Keratinocyte (primary cell): ENCODE measurements around the gene CCDC186.

ENCODE experiments used
- EZH2 ChIP-seq: IDR thresholded peaks from one replicate; pipeline ENCODE4 v1.6.1; 2012; ENCODE audit warnings: inconsistent platforms, mild to moderate bottlenecking, low read length, moderate library complexity
- TF ChIP-seq, protein P1 (sequence below), 3 experiments: IDR thresholded peaks in 1 of 3; conservative IDR thresholded peaks in 1 of 3; optimal IDR thresholded peaks in 1 of 3; 2 replicates in 2 of 3; 3 replicates in 1 of 3; pipeline versions ENCODE3 to v1.5.1; 2011; ENCODE audit warnings: low read length in 3 of 3, mild to moderate bottlenecking in 3 of 3, moderate library complexity in 2 of 3, control low read depth in 1 of 3, inconsistent platforms in 1 of 3; ENCODE audit not compliant: insufficient read depth in 2 of 3; ENCODE audit errors: extremely low read depth in 1 of 3

DNA sequence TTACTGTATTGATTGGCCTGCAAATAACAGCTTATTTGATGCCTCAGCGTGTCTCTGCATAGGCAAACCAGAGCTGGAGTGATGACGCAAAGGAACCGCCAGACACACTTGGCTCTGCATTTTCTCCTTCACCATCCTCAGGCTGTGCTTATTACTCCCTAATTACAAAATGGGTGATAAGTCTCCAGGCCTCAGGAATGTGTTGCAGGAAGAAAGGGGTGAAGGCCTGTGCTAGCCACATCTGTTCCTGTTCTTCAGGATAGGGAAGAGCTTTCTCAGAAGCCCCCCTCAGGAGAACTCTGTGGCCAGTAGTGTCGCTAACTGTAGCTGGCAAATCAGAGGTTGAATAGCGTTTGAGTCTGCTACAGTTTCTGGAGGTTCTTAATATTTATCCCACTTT lies 10.3 kb upstream of the CCDC186 start:
- TF ChIP-seq, protein P1, sequence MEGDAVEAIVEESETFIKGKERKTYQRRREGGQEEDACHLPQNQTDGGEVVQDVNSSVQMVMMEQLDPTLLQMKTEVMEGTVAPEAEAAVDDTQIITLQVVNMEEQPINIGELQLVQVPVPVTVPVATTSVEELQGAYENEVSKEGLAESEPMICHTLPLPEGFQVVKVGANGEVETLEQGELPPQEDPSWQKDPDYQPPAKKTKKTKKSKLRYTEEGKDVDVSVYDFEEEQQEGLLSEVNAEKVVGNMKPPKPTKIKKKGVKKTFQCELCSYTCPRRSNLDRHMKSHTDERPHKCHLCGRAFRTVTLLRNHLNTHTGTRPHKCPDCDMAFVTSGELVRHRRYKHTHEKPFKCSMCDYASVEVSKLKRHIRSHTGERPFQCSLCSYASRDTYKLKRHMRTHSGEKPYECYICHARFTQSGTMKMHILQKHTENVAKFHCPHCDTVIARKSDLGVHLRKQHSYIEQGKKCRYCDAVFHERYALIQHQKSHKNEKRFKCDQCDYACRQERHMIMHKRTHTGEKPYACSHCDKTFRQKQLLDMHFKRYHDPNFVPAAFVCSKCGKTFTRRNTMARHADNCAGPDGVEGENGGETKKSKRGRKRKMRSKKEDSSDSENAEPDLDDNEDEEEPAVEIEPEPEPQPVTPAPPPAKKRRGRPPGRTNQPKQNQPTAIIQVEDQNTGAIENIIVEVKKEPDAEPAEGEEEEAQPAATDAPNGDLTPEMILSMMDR (optimal IDR thresholded peaks at IDR 0.05 in 1 of 3, IDR thresholded peaks at IDR 0.05 in 1 of 3, conservative IDR thresholded peaks at IDR 0.05 in 1 of 3; ENCODE audit: extremely low read depth in 1 of 3, insufficient read depth in 2 of 3, low read length in 3 of 3), result no peak
- no peak for TF ChIP-seq EZH2
